CD4-positive, alpha-beta T cell (primary cell): ENCODE data around the gene PRXL2B. TPM values are rescaled to one million over a fixed set of nuclear protein-coding genes. Genes with fewer than 3 reads are reported as not detected.
A peak's percentile ranks its signal among the peaks of the same experiment; 100 is the strongest.

Experiments
- ATAC-seq: fragments of 200-7000 bp; cut with Tn5 transposase; one replicate; pipeline ENCODE4 v1.10.0; 2022; ENCODE audit warnings: mild to moderate bottlenecking; ENCODE audit not compliant: poor library complexity
- CTCF ChIA-PET: fragments of 350-600 bp; sonication (Branson Sonifier 250); formaldehyde crosslinking; loops from one replicate; lab custom pipeline; 2021; ENCODE audit warnings: antibody characterized with exemption, inconsistent platforms; lab: Charles Lee
- POLR2A ChIA-PET: fragments of 350-600 bp; sonication (Branson Sonifier 250); formaldehyde crosslinking; loops from one replicate; lab custom pipeline; 2021; ENCODE audit warnings: antibody characterized with exemption, inconsistent platforms; lab: Charles Lee
- DNase-seq, 14 experiments: peaks; one replicate each; pipeline ENCODE4 v3.0.0-alpha.2; 2013 to 2020; ENCODE audit warnings: mixed read lengths in 2 of 14
- H3K27ac ChIP-seq, 2 donors: one replicate each; pipeline versions ENCODE4 v1.5.1 to v1.7.0; 2013; ENCODE audit warnings: low read length in 2 of 2, low read depth in 1 of 2, mild to moderate bottlenecking in 1 of 2
- H3K27me3 ChIP-seq, 2 experiments: 1 replicate in 1 of 2; 2 replicates in 1 of 2; pipeline versions ENCODE4 v1.6.1 to v1.7.0; 2013; ENCODE audit warnings: low read length in 2 of 2, control low read depth in 1 of 2, mild to moderate bottlenecking in 1 of 2, moderate library complexity in 1 of 2; ENCODE audit not compliant: insufficient read depth in 2 of 2, control insufficient read depth in 1 of 2
- H3K36me3 ChIP-seq: one replicate; pipeline ENCODE4 v1.6.1; 2013; ENCODE audit warnings: low read length, control low read depth; ENCODE audit not compliant: insufficient read depth
- H3K4me1 ChIP-seq: one replicate; pipeline ENCODE4 v1.6.1; 2013; ENCODE audit warnings: low read length, control low read depth; ENCODE audit not compliant: insufficient read depth
- H3K4me3 ChIP-seq: one replicate; pipeline ENCODE4 v1.5.1; 2013; ENCODE audit warnings: mild to moderate bottlenecking, low read length, moderate library complexity
- H3K9me3 ChIP-seq, 2 experiments: 1 replicate in 1 of 2; 2 replicates in 1 of 2; pipeline versions ENCODE4 v1.6.1 to v1.7.0; 2013; ENCODE audit warnings: low read length in 2 of 2, mild to moderate bottlenecking in 2 of 2, control low read depth in 1 of 2, moderate library complexity in 1 of 2; ENCODE audit not compliant: control insufficient read depth in 1 of 2, insufficient read depth in 1 of 2
- H3K27ac Mint-ChIP-seq: one replicate; pipeline ENCODE4 v1.8.0; 2020; ENCODE audit warnings: mixed read lengths
- H3K27me3 Mint-ChIP-seq: one replicate; pipeline ENCODE4 v1.8.0; 2021; ENCODE audit warnings: mixed read lengths
- H3K36me3 Mint-ChIP-seq: one replicate; pipeline ENCODE4 v1.8.0; 2021; ENCODE audit warnings: low read depth, mixed read lengths
- H3K4me1 Mint-ChIP-seq: one replicate; pipeline ENCODE4 v1.8.0; 2021; ENCODE audit warnings: low read depth, mixed read lengths
- H3K4me3 Mint-ChIP-seq: one replicate; pipeline ENCODE4 v1.8.0; 2020; ENCODE audit warnings: mild to moderate bottlenecking, mixed read lengths
- H3K9me3 Mint-ChIP-seq: one replicate; pipeline ENCODE4 v1.8.0; 2020; ENCODE audit warnings: mixed read lengths
- intact Hi-C, 2 experiments: fragments of 100-400 bp; cut with DNase I in 1 of 2; cut with micrococcal nuclease in 1 of 2; formaldehyde crosslinking; loops; one replicate each; pipeline versions ENCODE4 v1.15.1 to v1.9.0; 2023 to 2025; cut with DNase I, micrococcal nuclease
- total RNA-seq, 174 experiments: library from RNA in 2 of 174; stranded (reverse) in 2 of 174; gene quantifications; one replicate each; pipeline ENCODE4 v1.2.3 and lab custom pipeline; 2021 to 2026
- TF ChIP-seq, protein P1 (sequence below): fragments of 200-600 bp; IDR thresholded peaks from one replicate; pipeline ENCODE4 v1.8.0; 2022; ENCODE audit warnings: antibody characterized with exemption, mild to moderate bottlenecking

The PRXL2B gene
- total RNA-seq, 2 experiments from 2014 or later = 11.0 to 12.8 TPM

DNA sequence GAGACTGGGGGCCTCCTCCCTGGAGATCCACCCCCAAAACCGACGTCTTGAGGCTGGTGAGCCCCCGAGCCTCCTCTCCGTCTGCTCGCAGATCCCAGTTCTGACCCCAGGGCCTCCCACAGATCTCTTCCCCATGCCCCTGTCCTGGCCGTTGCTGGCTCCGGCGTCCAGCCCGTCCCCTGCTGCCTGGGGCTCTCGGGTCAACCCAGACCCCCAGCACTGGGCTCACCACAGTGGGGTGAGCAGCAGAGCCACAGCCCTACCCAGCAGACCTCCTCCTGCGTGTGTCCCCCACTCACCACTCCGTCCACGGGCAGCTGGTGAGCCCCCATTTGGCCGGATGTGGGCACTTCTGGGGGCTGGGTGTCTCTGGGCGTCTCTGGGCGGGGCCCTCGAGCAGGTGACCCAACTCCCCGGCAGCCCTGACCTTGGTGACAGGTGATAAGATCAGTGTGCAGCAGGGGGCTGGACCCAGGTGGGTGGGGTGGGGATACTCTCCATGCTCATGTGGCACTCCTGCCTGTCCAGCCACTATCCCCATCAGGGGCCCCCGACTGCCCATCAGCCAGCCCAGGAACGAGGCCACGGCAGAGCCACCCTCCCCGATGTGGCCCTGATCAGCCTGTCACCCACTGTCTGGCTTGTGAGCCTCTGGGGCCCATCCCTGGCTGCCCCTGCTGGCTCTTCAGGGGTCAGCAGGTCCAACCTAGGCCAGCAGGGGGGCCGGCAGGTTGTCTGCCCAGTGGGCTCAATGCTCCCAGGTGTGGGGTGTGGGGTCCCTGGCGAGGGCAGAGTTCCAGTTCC is 29.7 kb upstream of the PRXL2B start:
- Histone ChIP-seq H3K4me1 (peaks cover 65% of the 10 kb centered on the region), H3K9me3 (no peaks in the 10 kb centered on the region), H3K36me3 (peaks cover 44% of the 10 kb centered on the region), H3K27ac (peak overlapping the region; percentile 96), H3K27me3 (no peaks in the 10 kb centered on the region), H3K4me3 (peak overlapping the region; percentile 99)
- intact Hi-C loops = loop anchor here in 1 of 2 experiments (1.0 kb wide), 2 partner anchors 21 to 28 kb away; no protein-coding TSS in a partner anchor
- Mint-ChIP-seq H3K4me1 (peaks cover 38% of the 10 kb centered on the region), H3K4me3 (peak overlapping the region; percentile 97), H3K27me3 (no peaks in the 10 kb centered on the region), H3K27ac (peak overlapping the region; percentile 98), H3K9me3 (no peaks in the 10 kb centered on the region), H3K36me3 (peaks cover 33% of the 10 kb centered on the region)
- ATAC-seq (no peak), DNase-seq (peak in 4 of 14 experiments; percentile 36 to 68 (median 52))
- ChIA-PET POLR2A (interaction anchor here (0.5 to 5.7 kb wide), 18 partner anchors 8 to 362 kb away, joined by 3 to 133 read pairs (median 6); partner anchors contain the start of genes FAAP20, HES5, MORN1 and PANK4), CTCF (interaction anchor here (0.8 to 3.0 kb wide), 5 partner anchors 8 to 33 kb away, joined by 3 to 38 read pairs (median 5); no protein-coding TSS in a partner anchor)
- TF ChIP-seq, protein P1, sequence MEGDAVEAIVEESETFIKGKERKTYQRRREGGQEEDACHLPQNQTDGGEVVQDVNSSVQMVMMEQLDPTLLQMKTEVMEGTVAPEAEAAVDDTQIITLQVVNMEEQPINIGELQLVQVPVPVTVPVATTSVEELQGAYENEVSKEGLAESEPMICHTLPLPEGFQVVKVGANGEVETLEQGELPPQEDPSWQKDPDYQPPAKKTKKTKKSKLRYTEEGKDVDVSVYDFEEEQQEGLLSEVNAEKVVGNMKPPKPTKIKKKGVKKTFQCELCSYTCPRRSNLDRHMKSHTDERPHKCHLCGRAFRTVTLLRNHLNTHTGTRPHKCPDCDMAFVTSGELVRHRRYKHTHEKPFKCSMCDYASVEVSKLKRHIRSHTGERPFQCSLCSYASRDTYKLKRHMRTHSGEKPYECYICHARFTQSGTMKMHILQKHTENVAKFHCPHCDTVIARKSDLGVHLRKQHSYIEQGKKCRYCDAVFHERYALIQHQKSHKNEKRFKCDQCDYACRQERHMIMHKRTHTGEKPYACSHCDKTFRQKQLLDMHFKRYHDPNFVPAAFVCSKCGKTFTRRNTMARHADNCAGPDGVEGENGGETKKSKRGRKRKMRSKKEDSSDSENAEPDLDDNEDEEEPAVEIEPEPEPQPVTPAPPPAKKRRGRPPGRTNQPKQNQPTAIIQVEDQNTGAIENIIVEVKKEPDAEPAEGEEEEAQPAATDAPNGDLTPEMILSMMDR = no peak

DNA sequence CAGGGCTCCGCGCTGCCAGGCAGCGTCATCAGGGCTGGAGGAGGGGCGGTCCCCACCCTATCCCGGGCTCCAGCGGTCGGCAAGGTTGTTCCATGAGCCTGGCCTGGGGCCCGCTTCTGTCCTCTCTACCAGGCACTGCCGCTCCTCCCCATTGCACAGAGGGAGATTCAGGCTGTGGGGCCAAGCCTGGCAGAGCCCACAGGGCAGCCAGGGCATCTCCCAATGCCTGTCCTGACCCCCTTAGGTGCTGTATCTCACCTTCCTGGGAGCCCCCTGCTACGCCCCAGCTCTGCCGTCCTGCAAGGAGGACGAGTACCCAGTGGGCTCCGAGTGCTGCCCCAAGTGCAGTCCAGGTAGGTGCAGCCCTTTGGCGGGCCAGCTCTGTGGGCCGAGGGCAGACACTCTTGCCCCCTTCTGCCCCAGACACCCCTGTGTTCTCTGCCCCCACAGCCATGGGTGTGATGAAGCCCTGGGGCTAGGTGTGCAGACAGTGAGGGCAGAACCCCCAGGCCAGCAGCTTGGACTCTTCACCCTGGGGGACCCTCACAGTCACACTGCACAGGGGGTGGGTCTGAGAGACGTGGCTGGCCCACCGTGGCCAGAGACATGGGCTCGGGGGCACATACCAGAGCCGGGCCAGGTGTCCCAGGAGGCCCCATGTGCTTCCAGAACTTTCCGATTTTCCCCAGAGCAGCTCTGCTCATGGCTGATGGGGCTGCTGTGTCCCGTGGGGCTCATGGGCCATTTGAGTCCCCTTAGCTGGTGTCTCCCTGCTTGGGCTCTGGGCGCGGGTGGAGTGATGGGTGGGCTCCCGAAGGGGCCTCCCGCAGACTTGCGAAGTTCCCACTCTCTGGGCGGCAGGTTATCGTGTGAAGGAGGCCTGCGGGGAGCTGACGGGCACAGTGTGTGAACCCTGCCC is 28.8 kb upstream of the PRXL2B start:
- ChIA-PET CTCF (interaction anchor here (1.3 kb wide), 1 partner anchor 27 kb away, joined by 4 read pairs; no protein-coding TSS in a partner anchor), POLR2A (interaction anchor here (0.9 to 5.7 kb wide), 5 partner anchors 11 to 363 kb away, joined by 3 to 133 read pairs (median 6); partner anchors contain the start of genes FAAP20 and PRXL2B)
- H3K27ac Mint-ChIP-seq = peak overlapping the region; percentile 98
- H3K36me3 Mint-ChIP-seq = peaks cover 36% of the 10 kb centered on the region
- peaks cover 50% of the 10 kb centered on the region for H3K36me3 ChIP-seq
- TF ChIP-seq, protein P1 = no peak
- peaks cover 68% of the 10 kb centered on the region for H3K4me1 ChIP-seq
- no peaks in the 10 kb centered on the region for H3K27me3 Mint-ChIP-seq
- peaks cover 38% of the 10 kb centered on the region for H3K4me1 Mint-ChIP-seq
- peak overlapping the region; percentile 96 for H3K27ac ChIP-seq
- H3K4me3 ChIP-seq = peak overlapping the region; percentile 99
- H3K4me3 Mint-ChIP-seq = peak overlapping the region; percentile 86
- no peaks in the 10 kb centered on the region for H3K27me3 ChIP-seq
- H3K9me3 ChIP-seq = no peaks in the 10 kb centered on the region
- intact Hi-C loops = no loop called here
- no peaks in the 10 kb centered on the region for H3K9me3 Mint-ChIP-seq
- ATAC-seq (no peak), DNase-seq (no peak)

DNA sequence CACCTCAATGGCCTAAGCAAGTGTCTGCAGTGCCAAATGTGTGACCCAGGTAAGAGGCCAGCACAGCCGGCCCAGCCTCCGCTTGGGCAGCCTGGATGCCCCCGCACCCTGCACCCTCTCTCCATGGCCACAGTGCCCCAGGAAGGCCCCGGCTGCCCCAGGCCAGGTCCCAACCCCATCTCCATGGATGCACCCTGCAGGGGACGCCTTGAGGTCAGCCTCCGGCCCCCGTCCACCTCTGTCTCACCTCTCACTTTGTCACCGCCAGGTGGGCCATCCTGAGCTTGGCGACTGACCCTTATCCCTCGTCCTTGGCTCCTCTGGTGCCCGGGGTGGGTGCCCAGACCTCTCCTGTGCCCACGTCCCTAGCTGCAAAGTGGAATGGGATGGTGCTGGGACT is 28.2 kb upstream of the PRXL2B start:
- intact Hi-C loops = no loop called here
- ATAC-seq = no peak
- H3K4me3 ChIP-seq = no peak overlapping the region
- peaks cover 40% of the 10 kb centered on the region for H3K36me3 Mint-ChIP-seq
- no peaks in the 10 kb centered on the region for H3K27me3 ChIP-seq
- peaks cover 38% of the 10 kb centered on the region for H3K4me1 Mint-ChIP-seq
- H3K36me3 ChIP-seq = peaks cover 56% of the 10 kb centered on the region
- TF ChIP-seq, protein P1 = no peak
- H3K9me3 Mint-ChIP-seq = no peaks in the 10 kb centered on the region
- H3K4me1 ChIP-seq = peaks cover 68% of the 10 kb centered on the region
- H3K9me3 ChIP-seq = no peaks in the 10 kb centered on the region
- peak overlapping the region; percentile 98 for H3K27ac Mint-ChIP-seq
- DNase-seq = no peak
- ChIA-PET POLR2A (interaction anchor here (0.9 to 5.7 kb wide), 2 partner anchors 27 to 302 kb away, joined by 6 to 133 read pairs; partner anchors contain the start of gene PRXL2B), CTCF (interaction anchor here (1.3 kb wide), 1 partner anchor 27 kb away, joined by 4 read pairs; no protein-coding TSS in a partner anchor)
- H3K27ac ChIP-seq = peak overlapping the region in 1 of 2 donors; percentile 96
- H3K27me3 Mint-ChIP-seq = no peaks in the 10 kb centered on the region
- peak overlapping the region; percentile 86 for H3K4me3 Mint-ChIP-seq
